Caco-2 (cell line): Measurements from ENCODE around the gene MAPT. TPM values are rescaled to one million over a fixed set of nuclear protein-coding genes. Genes with fewer than 3 reads are reported as not detected.
A peak's percentile ranks its signal among the peaks of the same experiment; 100 is the strongest.

Experiments used
- BruUV-seq: library from RNA; stranded (reverse); fragments of 400-500 nt; replicated peaks from 2 replicates; lab custom pipeline; 2021; lab: Mats Ljungman, UMichigan
- CTCF ChIA-PET: fragments of 300-600 bp; sonication (Branson Sonifier 250); formaldehyde crosslinking; loops from one replicate; lab custom pipeline; 2022; ENCODE audit warnings: antibody characterized with exemption; lab: Charles Lee
- POLR2A ChIA-PET: fragments of 300-600 bp; sonication (Branson Sonifier 250); formaldehyde crosslinking; loops from one replicate; lab custom pipeline; 2022; ENCODE audit warnings: antibody characterized with exemption; lab: Charles Lee
- DNase-seq, 2 experiments: peaks; one replicate each; pipeline versions ENCODE4 v3.0.0 to v3.0.0-alpha.2; 2020 to 2022
- H3K27me3 ChIP-seq: replicated peaks from 2 replicates; pipeline ENCODE4 v1.6.0; 2011; ENCODE audit warnings: low read length; ENCODE audit not compliant: control insufficient read depth, insufficient read depth
- H3K36me3 ChIP-seq: 2 replicates; pipeline ENCODE4 v1.5.1; 2011; ENCODE audit warnings: low read length; ENCODE audit not compliant: control insufficient read depth, insufficient read depth
- H3K4me1 ChIP-seq: fragments of 250-450 bp; sonication (Bioruptor Pico); 2 replicates; pipeline ENCODE4 v1.5.1; 2020; ENCODE audit warnings: mild to moderate bottlenecking
- H3K4me3 ChIP-seq: 2 replicates; pipeline ENCODE4 v1.5.1; 2011; ENCODE audit warnings: low read depth, mild to moderate bottlenecking, control low read depth, low read length
- H3K9me3 ChIP-seq: fragments of 250-450 bp; sonication (Bioruptor Pico); 2 replicates; pipeline ENCODE4 v1.5.1; 2020; ENCODE audit warnings: mild to moderate bottlenecking, moderate library complexity
- H3K27ac Mint-ChIP-seq: one replicate; pipeline ENCODE4 v1.8.0; 2022; ENCODE audit warnings: mixed read lengths; ENCODE audit not compliant: unreplicated experiment
- H3K27me3 Mint-ChIP-seq: one replicate; pipeline ENCODE4 v1.8.0; 2022; ENCODE audit warnings: mixed read lengths; ENCODE audit not compliant: insufficient read depth, unreplicated experiment
- H3K36me3 Mint-ChIP-seq: one replicate; pipeline ENCODE4 v1.8.0; 2022; ENCODE audit warnings: mild to moderate bottlenecking, mixed read lengths; ENCODE audit not compliant: insufficient read depth, unreplicated experiment
- H3K4me1 Mint-ChIP-seq: one replicate; pipeline ENCODE4 v1.8.0; 2022; ENCODE audit warnings: low read depth, mixed read lengths; ENCODE audit not compliant: unreplicated experiment
- H3K4me3 Mint-ChIP-seq: one replicate; pipeline ENCODE4 v1.8.0; 2022; ENCODE audit warnings: mild to moderate bottlenecking, moderate library complexity, mixed read lengths; ENCODE audit not compliant: unreplicated experiment
- H3K9me3 Mint-ChIP-seq: one replicate; pipeline ENCODE4 v1.8.0; 2022; ENCODE audit warnings: mixed read lengths; ENCODE audit not compliant: unreplicated experiment
- intact Hi-C: fragments of 100-400 bp; cut with micrococcal nuclease; formaldehyde crosslinking; loops from one replicate; pipeline ENCODE4 v1.10.0; 2022; ENCODE audit not compliant: unreplicated experiment
- total RNA-seq: library from RNA; stranded (reverse); gene quantifications from 2 replicates; pipeline ENCODE4 v1.2.3, GENCODE V29; 2022
- TF ChIP-seq, protein P1 (sequence below), 2 experiments: fragments of 200-600 bp in 1 of 2; IDR thresholded peaks; 1 replicate in 1 of 2; 2 replicates in 1 of 2; pipeline versions ENCODE4 v1.5.1 to v1.8.0; 2011 to 2022; ENCODE audit warnings: antibody characterized with exemption in 1 of 2, control low read depth in 1 of 2, inconsistent platforms in 1 of 2, low read depth in 1 of 2, low read length in 1 of 2, mild to moderate bottlenecking in 1 of 2, moderate library complexity in 1 of 2; ENCODE audit not compliant: insufficient read depth in 1 of 2, severe bottlenecking in 1 of 2, unreplicated experiment in 1 of 2

Gene MAPT
- total RNA-seq, 1 experiment from 2014 or later, result 0.95 TPM

DNA sequence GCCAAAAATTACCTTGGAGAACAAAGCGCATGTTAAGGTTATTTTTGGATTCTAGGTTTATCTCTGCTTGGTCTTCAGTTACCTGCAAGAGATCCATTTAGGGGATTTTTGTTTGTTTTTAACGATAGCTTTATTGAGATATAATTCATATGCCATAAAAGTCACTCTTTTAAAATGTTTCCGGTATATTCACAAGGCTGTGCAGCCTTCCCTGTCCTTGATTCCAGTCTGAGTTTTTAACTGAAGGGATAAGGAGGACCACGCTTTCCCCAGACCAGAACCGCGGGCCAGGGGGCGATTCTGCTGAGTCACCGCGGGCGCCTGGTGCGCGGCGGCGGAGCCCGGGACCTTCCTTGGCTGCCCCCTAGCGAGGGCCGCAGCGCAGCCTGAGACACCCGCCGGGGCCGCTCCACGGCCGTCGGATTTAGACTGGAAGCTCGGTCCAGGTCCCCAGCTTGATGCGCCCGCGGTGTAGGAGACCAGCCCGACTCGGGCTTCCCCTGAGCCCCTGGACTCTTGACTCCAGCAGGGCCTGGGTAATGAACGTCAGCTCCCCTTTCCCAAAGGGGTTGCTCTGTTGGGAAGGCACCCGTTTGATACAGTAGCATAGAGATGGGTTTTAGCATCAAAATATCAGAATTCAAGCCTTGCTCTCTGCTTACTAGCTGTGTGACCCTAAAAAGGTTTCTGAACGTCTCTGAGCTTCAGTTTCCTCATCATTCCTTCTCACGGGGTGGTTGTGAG lies 54.7 kb downstream of the MAPT start:
- H3K4me1 Mint-ChIP-seq, result no peaks in the 10 kb centered on the region
- TF ChIP-seq, protein P1, sequence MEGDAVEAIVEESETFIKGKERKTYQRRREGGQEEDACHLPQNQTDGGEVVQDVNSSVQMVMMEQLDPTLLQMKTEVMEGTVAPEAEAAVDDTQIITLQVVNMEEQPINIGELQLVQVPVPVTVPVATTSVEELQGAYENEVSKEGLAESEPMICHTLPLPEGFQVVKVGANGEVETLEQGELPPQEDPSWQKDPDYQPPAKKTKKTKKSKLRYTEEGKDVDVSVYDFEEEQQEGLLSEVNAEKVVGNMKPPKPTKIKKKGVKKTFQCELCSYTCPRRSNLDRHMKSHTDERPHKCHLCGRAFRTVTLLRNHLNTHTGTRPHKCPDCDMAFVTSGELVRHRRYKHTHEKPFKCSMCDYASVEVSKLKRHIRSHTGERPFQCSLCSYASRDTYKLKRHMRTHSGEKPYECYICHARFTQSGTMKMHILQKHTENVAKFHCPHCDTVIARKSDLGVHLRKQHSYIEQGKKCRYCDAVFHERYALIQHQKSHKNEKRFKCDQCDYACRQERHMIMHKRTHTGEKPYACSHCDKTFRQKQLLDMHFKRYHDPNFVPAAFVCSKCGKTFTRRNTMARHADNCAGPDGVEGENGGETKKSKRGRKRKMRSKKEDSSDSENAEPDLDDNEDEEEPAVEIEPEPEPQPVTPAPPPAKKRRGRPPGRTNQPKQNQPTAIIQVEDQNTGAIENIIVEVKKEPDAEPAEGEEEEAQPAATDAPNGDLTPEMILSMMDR (IDR thresholded peaks at IDR 0.05; ENCODE audit: insufficient read depth in 1 of 2, low read depth in 1 of 2, low read length in 1 of 2, severe bottlenecking in 1 of 2, unreplicated experiment in 1 of 2), result peak; percentile 72 to 88
- peak overlapping the region; percentile 77 for H3K27ac Mint-ChIP-seq
- no TSS peak for BruUV-seq
- DNase-seq, result peak; percentile 72 to 85
- Histone ChIP-seq H3K36me3 (no peaks in the 10 kb centered on the region), H3K27me3 (no peaks in the 10 kb centered on the region), H3K9me3 (no peaks in the 10 kb centered on the region), H3K4me3 (no peak overlapping the region), H3K4me1 (no peaks in the 10 kb centered on the region)
- intact Hi-C loops, result loop anchor here (10.0 kb wide), 1 partner anchor 54 kb away; the partner anchor contains the start of gene MAPT
- ChIA-PET CTCF (interaction anchor here (0.6 to 1.2 kb wide), 10 partner anchors 9 to 796 kb away, joined by 3 to 10 read pairs (median 3); partner anchors contain the start of gene MAPT), POLR2A (interaction anchor here (0.5 to 0.6 kb wide), 4 partner anchors 64 to 826 kb away, joined by 3 to 5 read pairs (median 3); partner anchors contain the start of gene SPPL2C)
- H3K36me3 Mint-ChIP-seq, result no peaks in the 10 kb centered on the region
- peaks cover 16% of the 10 kb centered on the region for H3K27me3 Mint-ChIP-seq
- peak overlapping the region; percentile 66 for H3K4me3 Mint-ChIP-seq
- H3K9me3 Mint-ChIP-seq, result no peaks in the 10 kb centered on the region

DNA sequence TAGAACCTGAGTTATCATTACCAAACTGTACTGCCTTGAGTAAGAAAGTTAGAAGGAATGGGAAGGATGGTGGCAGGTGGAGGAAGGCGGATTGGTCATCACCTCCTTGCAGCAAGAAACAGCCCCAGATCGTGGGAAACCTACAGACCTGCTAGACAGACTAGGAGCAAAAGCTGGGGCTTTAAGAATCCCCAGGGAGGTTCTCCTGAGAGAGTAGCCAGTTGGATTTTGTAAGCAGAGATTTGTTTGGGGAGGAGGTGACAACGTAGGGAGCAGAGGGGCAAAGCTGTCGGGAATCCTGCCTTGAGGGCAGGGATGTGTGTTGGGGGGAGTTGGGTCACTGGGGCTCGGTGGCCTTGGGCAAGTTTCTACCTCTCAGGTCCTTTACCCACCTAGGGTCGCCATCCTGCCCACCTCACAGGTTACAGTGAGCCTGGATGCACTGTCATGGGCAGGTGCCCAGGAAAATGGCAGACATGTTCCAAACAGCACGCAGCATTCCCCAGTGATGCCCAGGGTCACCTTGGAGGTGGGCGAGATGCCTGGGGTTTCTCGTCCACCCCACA lies 55.5 kb downstream of the MAPT start:
- no peak overlapping the region for H3K27ac Mint-ChIP-seq

DNA sequence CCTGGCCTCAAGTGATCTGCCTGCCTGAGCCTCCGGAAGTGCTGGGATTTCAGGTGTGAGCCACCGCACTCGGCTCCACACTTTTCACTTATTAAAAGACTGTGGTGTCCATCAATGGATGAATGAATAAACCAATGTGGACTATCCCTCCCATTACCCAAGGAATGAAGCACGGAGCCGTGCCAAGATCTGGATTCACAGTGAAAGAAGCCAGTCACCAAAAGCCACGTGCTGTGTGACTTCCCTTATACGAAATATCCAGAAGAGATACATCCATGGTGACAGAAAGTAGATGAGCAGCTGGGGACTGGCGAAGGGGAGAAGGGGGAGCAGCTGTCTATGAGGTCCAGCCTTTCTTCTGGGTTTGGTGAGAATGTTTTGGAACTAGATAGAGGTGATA lies 56.5 kb downstream of the MAPT start:
- Histone ChIP-seq H3K9me3 (no peaks in the 10 kb centered on the region), H3K36me3 (no peaks in the 10 kb centered on the region), H3K27me3 (no peaks in the 10 kb centered on the region), H3K4me1 (no peaks in the 10 kb centered on the region), H3K4me3 (no peak overlapping the region)
- TF ChIP-seq, protein P1 (IDR thresholded peaks at IDR 0.05; ENCODE audit: insufficient read depth in 1 of 2, low read depth in 1 of 2, low read length in 1 of 2, severe bottlenecking in 1 of 2, unreplicated experiment in 1 of 2), result no peak
- ChIA-PET POLR2A (no interaction called here), CTCF (no interaction called here)
- H3K4me1 Mint-ChIP-seq, result no peaks in the 10 kb centered on the region
- no peak overlapping the region for H3K27ac Mint-ChIP-seq
- H3K9me3 Mint-ChIP-seq, result no peaks in the 10 kb centered on the region
- no peak overlapping the region for H3K4me3 Mint-ChIP-seq
- no peaks in the 10 kb centered on the region for H3K36me3 Mint-ChIP-seq
- no peak for DNase-seq
- H3K27me3 Mint-ChIP-seq, result peaks cover 16% of the 10 kb centered on the region
- BruUV-seq, result no TSS peak
- intact Hi-C loops, result no loop called here

More for the DNA sequence above, 55.5 kb downstream of the MAPT start:
- intact Hi-C loops, result loop anchor here (10.0 kb wide), 1 partner anchor 55 kb away; the partner anchor contains the start of gene MAPT
- BruUV-seq, result no TSS peak
- ChIA-PET POLR2A (interaction anchor here (0.5 to 0.6 kb wide), 4 partner anchors 63 to 825 kb away, joined by 3 to 5 read pairs (median 3); partner anchors contain the start of gene SPPL2C), CTCF (interaction anchor here (0.6 to 1.2 kb wide), 10 partner anchors 10 to 795 kb away, joined by 3 to 10 read pairs (median 3); partner anchors contain the start of gene MAPT)
- H3K9me3 Mint-ChIP-seq, result no peaks in the 10 kb centered on the region
- no peaks in the 10 kb centered on the region for H3K36me3 Mint-ChIP-seq
- H3K4me1 ChIP-seq, result no peaks in the 10 kb centered on the region
- H3K4me3 ChIP-seq, result no peak overlapping the region
- H3K36me3 ChIP-seq, result no peaks in the 10 kb centered on the region
- no peaks in the 10 kb centered on the region for H3K27me3 ChIP-seq
- no peaks in the 10 kb centered on the region for H3K9me3 ChIP-seq
- peaks cover 14% of the 10 kb centered on the region for H3K27me3 Mint-ChIP-seq
- no peaks in the 10 kb centered on the region for H3K4me1 Mint-ChIP-seq
- DNase-seq, result peak in 1 of 2 experiments; percentile 26
- TF ChIP-seq, protein P1 (IDR thresholded peaks at IDR 0.05; ENCODE audit: insufficient read depth in 1 of 2, low read depth in 1 of 2, low read length in 1 of 2, severe bottlenecking in 1 of 2, unreplicated experiment in 1 of 2), result no peak
- H3K4me3 Mint-ChIP-seq, result no peak overlapping the region
